ENCODE results near the gene CFB. TPM values are rescaled to one million over a fixed set of nuclear protein-coding genes. Genes with fewer than 3 reads are reported as not detected.

The CFB gene
- total and polyA plus RNA-seq, 9 donors, result 1.0 to 4.8 (median 1.9) TPM

- WGBS (ENCODE audit: insufficient coverage), result under 1% methylated on average over 50 of the region's 59 CpGs
- Histone ChIP-seq H3K27me3 (ENCODE audit: control insufficient read depth, insufficient read depth, low read length) (no peaks in the 10 kb centered on the region), H3K4me1 (ENCODE audit: control insufficient read depth, insufficient read depth, low read length) (peaks cover 18% of the 10 kb centered on the region), H3K27ac (ENCODE audit: low read length) (peak within 1 kb of the TSS; percentile 91), H3K9me3 (replicated peaks; ENCODE audit: control insufficient read depth, low read depth, low read length) (no peaks in the 10 kb centered on the region), H3K36me3 (ENCODE audit: control insufficient read depth, insufficient read depth, low read length) (peaks cover 73% of the 10 kb centered on the region), H3K4me3 (ENCODE audit: low read length) (peak within 1 kb of the TSS; percentile 78)
- DNase-seq, result peak; percentile 99
Observed at GRCh38 chr6:31958741-31959739, 13.1 kb downstream of the CFB start, which contains the start of the genes NELFE and SKIC2. Gene NELFE, minus strand, starts transcription at chr6:31958971. Its CDS starts 525 bp downstream, at chr6:31958446. Gene SKIC2, plus strand, starts transcription at chr6:31959175. Its CDS starts 18 bp downstream, at chr6:31959193.

DNA sequence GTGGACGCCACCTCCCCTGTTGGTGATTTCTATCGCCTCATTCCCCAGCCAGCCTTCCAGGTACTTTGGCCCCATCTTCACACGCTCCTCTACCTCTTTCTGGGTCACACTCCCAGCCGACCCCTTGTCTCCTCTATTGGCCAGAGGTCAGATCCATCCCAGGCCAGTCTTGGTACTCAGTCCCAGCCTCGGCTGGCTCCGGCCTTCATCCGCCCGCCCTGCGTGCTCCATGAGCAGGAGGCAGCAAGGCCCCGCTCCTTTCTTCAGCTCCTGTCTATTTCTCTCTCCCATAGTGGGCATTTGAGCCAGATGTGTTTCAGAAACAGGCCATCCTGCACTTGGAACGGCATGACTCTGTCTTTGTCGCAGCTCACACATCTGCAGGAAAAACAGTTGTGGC lies 15.7 kb downstream of the CFB start:
- H3K4me1 ChIP-seq (ENCODE audit: control insufficient read depth, insufficient read depth, low read length), result peaks cover 18% of the 10 kb centered on the region
- 98% methylated on average over 12 of the region's 12 CpGs for WGBS (ENCODE audit: insufficient coverage)
- H3K27me3 ChIP-seq (ENCODE audit: control insufficient read depth, insufficient read depth, low read length), result no peaks in the 10 kb centered on the region
- no peak overlapping the region for H3K4me3 ChIP-seq (ENCODE audit: low read length)
- H3K36me3 ChIP-seq (ENCODE audit: control insufficient read depth, insufficient read depth, low read length), result peaks cover 66% of the 10 kb centered on the region
- no peak overlapping the region for H3K27ac ChIP-seq (ENCODE audit: low read length)
- no peak for DNase-seq
- no peaks in the 10 kb centered on the region for H3K9me3 ChIP-seq (replicated peaks; ENCODE audit: control insufficient read depth, low read depth, low read length)

GRCh38 chr6:31963921-31964320 lies 18.0 kb downstream of the CFB start:
- no peak overlapping the region for H3K4me3 ChIP-seq (ENCODE audit: low read length)
- no peaks in the 10 kb centered on the region for H3K9me3 ChIP-seq (replicated peaks; ENCODE audit: control insufficient read depth, low read depth, low read length)
- H3K27me3 ChIP-seq (ENCODE audit: control insufficient read depth, insufficient read depth, low read length), result no peaks in the 10 kb centered on the region
- peaks cover 80% of the 10 kb centered on the region for H3K36me3 ChIP-seq (ENCODE audit: control insufficient read depth, insufficient read depth, low read length)
- 95% methylated on average over 15 of the region's 19 CpGs for WGBS (ENCODE audit: insufficient coverage)
- H3K4me1 ChIP-seq (ENCODE audit: control insufficient read depth, insufficient read depth, low read length), result peaks cover 11% of the 10 kb centered on the region
- H3K27ac ChIP-seq (ENCODE audit: low read length), result no peak overlapping the region
- DNase-seq, result no peak

GRCh38 chr6:31965700-31966099 lies 19.8 kb downstream of the CFB start:
- 85% methylated on average over 12 of the region's 13 CpGs for WGBS (ENCODE audit: insufficient coverage)
- Histone ChIP-seq H3K27me3 (ENCODE audit: control insufficient read depth, insufficient read depth, low read length) (no peaks in the 10 kb centered on the region), H3K27ac (ENCODE audit: low read length) (no peak overlapping the region), H3K4me1 (ENCODE audit: control insufficient read depth, insufficient read depth, low read length) (peaks cover 3% of the 10 kb centered on the region), H3K9me3 (replicated peaks; ENCODE audit: control insufficient read depth, low read depth, low read length) (no peaks in the 10 kb centered on the region), H3K36me3 (ENCODE audit: control insufficient read depth, insufficient read depth, low read length) (peaks cover 87% of the 10 kb centered on the region), H3K4me3 (ENCODE audit: low read length) (no peak overlapping the region)
- DNase-seq, result no peak

DNA sequence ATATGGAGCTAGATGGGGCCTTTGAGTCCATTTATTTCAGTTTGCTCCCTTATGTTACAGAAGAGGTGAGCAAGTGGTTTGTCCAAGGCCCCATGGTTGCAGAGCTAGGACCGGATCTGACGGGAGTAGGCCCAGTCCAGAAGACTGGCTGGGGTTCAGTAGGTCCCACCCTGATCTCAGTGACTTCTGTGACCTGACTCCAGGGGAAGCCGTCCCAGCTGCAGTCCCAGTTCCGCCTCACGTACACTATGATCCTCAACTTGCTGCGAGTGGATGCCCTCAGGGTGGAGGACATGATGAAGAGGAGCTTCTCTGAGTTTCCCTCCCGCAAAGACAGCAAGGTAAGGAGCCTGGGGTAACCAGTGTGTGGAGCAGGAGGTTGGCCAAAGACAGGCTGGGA lies 20.6 kb downstream of the CFB start:
- Histone ChIP-seq H3K4me1 (ENCODE audit: control insufficient read depth, insufficient read depth, low read length) (peaks cover 11% of the 10 kb centered on the region), H3K36me3 (ENCODE audit: control insufficient read depth, insufficient read depth, low read length) (peaks cover 82% of the 10 kb centered on the region), H3K4me3 (ENCODE audit: low read length) (no peak overlapping the region), H3K27ac (ENCODE audit: low read length) (no peak overlapping the region), H3K27me3 (ENCODE audit: control insufficient read depth, insufficient read depth, low read length) (no peaks in the 10 kb centered on the region), H3K9me3 (replicated peaks; ENCODE audit: control insufficient read depth, low read depth, low read length) (no peaks in the 10 kb centered on the region)
- DNase-seq, result no peak
- 92% methylated on average over 7 of the region's 7 CpGs for WGBS (ENCODE audit: insufficient coverage)

DNA sequence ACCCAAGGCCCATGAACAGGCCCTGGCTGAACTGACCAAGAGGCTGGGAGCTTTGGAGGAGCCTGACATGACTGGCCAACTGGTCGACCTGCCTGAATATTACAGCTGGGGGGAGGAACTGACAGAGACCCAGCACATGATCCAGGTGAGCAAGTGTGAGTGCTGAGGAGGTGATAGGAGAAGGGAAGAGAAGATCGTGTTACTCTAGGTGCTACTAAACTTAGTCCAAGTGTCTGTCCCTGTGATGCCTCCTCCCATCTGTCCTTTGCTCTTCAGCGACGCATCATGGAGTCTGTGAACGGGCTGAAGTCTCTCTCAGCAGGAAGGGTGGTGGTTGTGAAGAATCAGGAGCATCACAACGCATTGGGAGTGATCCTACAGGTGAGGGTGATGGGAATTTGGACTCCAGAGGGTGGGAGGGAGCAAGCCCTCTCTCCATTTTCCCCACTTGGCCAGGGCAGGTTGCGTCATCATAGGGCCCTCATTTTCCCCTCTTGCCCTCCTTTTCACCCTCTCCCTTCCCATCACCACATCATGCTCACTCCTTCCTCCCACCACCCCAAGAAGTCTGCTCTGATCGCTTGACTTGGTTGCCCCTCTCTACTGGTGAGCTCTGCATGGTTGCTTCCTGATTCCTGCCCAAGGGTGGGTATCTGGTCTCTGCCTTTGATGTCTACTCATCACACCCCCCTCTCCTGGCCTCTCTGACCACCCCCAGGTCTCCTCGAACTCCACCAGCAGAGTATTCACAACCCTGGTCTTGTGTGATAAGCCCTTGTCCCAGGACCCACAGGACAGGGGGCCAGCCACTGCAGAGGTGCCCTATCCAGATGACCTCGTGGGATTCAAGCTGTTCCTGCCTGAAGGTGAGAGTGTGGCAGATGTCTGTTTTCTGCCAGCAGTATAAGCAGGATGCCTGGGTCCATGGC lies 21.4 kb downstream of the CFB start:
- no peak overlapping the region for H3K27ac ChIP-seq (ENCODE audit: low read length)
- H3K9me3 ChIP-seq (replicated peaks; ENCODE audit: control insufficient read depth, low read depth, low read length), result no peaks in the 10 kb centered on the region
- H3K4me3 ChIP-seq (ENCODE audit: low read length), result no peak overlapping the region
- peaks cover 14% of the 10 kb centered on the region for H3K4me1 ChIP-seq (ENCODE audit: control insufficient read depth, insufficient read depth, low read length)
- DNase-seq, result no peak
- no peaks in the 10 kb centered on the region for H3K27me3 ChIP-seq (ENCODE audit: control insufficient read depth, insufficient read depth, low read length)
- peaks cover 75% of the 10 kb centered on the region for H3K36me3 ChIP-seq (ENCODE audit: control insufficient read depth, insufficient read depth, low read length)
- WGBS (ENCODE audit: insufficient coverage), result 95% methylated on average over 7 of the region's 10 CpGs

DNA sequence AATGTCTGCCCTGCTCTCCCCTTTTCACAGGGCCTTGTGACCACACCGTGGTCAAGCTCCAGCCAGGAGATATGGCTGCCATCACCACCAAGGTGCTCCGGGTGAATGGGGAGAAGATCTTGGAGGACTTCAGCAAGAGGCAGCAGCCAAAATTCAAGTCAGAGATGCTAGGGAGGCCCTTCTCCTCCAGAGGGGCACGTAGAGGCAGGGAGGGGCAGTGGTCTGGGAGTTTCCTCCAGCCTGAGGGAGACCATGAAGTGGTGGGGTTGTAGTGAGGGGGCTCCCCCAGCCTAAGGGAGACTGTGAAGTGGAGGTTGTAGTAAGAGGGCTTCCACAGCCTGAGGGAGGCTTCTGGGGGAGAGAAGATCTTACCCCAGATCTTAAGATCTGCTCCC lies 22.0 kb downstream of the CFB start:
- Histone ChIP-seq H3K4me1 (ENCODE audit: control insufficient read depth, insufficient read depth, low read length) (peaks cover 17% of the 10 kb centered on the region), H3K27me3 (ENCODE audit: control insufficient read depth, insufficient read depth, low read length) (no peaks in the 10 kb centered on the region), H3K9me3 (replicated peaks; ENCODE audit: control insufficient read depth, low read depth, low read length) (no peaks in the 10 kb centered on the region), H3K4me3 (ENCODE audit: low read length) (no peak overlapping the region), H3K36me3 (ENCODE audit: control insufficient read depth, insufficient read depth, low read length) (peaks cover 68% of the 10 kb centered on the region), H3K27ac (ENCODE audit: low read length) (no peak overlapping the region)
- WGBS (ENCODE audit: insufficient coverage), result 100% methylated on average over 1 of the region's 3 CpGs
- DNase-seq, result no peak

GRCh38 chr6:31968326-31968725 lies 22.4 kb downstream of the CFB start:
- Histone ChIP-seq H3K27ac (ENCODE audit: low read length) (no peak overlapping the region), H3K27me3 (ENCODE audit: control insufficient read depth, insufficient read depth, low read length) (no peaks in the 10 kb centered on the region), H3K4me3 (ENCODE audit: low read length) (no peak overlapping the region), H3K36me3 (ENCODE audit: control insufficient read depth, insufficient read depth, low read length) (peaks cover 64% of the 10 kb centered on the region), H3K4me1 (ENCODE audit: control insufficient read depth, insufficient read depth, low read length) (peaks cover 21% of the 10 kb centered on the region), H3K9me3 (replicated peaks; ENCODE audit: control insufficient read depth, low read depth, low read length) (no peaks in the 10 kb centered on the region)
- 93% methylated on average over 8 of the region's 11 CpGs for WGBS (ENCODE audit: insufficient coverage)
- DNase-seq, result no peak

DNA sequence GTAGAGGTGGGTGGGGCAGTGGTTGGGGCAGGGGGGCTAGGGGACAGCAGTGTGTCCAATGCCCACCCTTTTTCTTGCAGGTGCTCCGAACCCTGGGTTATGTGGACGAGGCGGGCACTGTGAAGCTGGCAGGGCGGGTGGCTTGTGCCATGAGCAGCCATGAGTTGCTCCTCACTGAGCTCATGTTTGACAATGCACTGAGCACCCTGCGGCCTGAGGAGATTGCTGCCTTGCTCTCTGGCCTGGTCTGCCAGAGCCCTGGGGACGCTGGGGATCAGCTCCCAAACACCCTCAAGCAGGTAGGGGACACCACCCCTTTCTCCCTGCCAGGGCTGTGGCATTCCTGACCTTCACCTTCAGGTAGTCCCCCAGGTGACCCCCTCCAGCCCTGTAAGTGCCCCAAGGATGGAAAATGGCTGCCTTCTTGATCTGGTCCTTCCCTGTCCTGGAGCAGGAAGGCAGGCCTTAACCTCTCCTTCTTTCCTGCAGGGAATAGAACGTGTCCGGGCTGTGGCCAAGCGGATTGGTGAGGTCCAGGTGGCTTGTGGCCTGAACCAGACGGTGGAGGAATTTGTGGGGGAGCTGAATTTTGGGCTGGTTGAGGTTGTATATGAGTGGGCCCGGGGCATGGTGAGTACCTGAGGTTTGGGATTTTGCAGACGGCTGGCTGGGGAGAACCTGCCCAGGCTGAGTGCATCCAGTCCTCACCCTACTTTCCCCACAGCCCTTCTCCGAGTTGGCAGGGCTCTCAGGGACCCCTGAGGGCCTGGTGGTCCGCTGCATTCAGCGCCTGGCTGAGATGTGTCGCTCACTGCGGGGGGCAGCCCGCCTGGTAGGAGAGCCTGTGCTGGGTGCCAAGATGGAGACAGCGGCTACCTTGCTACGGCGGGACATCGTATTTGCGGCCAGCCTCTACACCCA lies 23.2 kb downstream of the CFB start:
- Histone ChIP-seq H3K27me3 (ENCODE audit: control insufficient read depth, insufficient read depth, low read length) (no peaks in the 10 kb centered on the region), H3K9me3 (replicated peaks; ENCODE audit: control insufficient read depth, low read depth, low read length) (no peaks in the 10 kb centered on the region), H3K27ac (ENCODE audit: low read length) (no peak overlapping the region), H3K36me3 (ENCODE audit: control insufficient read depth, insufficient read depth, low read length) (peaks cover 57% of the 10 kb centered on the region), H3K4me1 (ENCODE audit: control insufficient read depth, insufficient read depth, low read length) (peaks cover 21% of the 10 kb centered on the region), H3K4me3 (ENCODE audit: low read length) (no peak overlapping the region)
- WGBS (ENCODE audit: insufficient coverage), result 87% methylated on average over 16 of the region's 23 CpGs
- DNase-seq, result no peak

All from muscle of leg (tissue), 11 donors.